GM18858 (cell line): Measurements from ENCODE around the gene ALAS1.

ENCODE experiments used
- ATAC-seq: cut with Tn5 transposase; IDR thresholded peaks from one replicate; pipeline ENCODE4 v1.9.1; 2021; ENCODE audit not compliant: unreplicated experiment

Gene ALAS1

DNA sequence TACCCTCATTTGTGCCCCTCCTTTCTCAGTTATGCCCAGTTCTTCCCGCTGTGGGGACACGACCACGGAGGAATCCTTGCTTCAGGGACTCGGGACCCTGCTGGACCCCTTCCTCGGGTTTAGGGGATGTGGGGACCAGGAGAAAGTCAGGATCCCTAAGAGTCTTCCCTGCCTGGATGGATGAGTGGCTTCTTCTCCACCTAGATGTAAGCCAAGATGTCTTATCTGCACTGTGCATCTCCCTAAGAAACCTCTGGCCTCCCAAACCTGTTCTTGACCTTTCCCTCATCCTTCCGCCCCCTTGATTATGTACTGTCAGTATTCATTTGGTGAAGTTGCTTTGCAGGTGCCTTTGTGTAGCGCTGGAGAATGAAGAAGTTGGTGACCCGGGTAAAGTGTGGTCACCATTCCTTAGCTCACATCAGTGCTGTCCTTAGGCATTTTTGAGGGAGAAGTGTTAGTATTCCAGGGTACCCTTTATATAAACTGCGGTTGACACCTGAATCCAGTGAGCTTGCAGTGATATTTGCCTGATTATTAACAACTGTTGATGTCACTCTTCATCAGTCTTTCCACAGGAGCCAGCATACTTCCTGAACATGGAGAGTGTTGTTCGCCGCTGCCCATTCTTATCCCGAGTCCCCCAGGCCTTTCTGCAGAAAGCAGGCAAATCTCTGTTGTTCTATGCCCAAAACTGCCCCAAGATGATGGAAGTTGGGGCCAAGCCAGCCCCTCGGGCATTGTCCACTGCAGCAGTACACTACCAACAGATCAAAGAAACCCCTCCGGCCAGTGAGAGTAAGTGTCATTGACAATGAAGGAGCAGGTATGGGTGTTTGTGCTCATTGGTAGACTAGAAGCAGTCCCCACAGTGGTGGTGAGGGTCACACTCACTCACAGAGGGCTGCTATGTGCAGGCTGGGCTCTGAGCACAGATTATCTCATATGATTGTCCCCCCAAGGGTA, 966 bp downstream of the ALAS1 start:
- no peak for ATAC-seq

DNA sequence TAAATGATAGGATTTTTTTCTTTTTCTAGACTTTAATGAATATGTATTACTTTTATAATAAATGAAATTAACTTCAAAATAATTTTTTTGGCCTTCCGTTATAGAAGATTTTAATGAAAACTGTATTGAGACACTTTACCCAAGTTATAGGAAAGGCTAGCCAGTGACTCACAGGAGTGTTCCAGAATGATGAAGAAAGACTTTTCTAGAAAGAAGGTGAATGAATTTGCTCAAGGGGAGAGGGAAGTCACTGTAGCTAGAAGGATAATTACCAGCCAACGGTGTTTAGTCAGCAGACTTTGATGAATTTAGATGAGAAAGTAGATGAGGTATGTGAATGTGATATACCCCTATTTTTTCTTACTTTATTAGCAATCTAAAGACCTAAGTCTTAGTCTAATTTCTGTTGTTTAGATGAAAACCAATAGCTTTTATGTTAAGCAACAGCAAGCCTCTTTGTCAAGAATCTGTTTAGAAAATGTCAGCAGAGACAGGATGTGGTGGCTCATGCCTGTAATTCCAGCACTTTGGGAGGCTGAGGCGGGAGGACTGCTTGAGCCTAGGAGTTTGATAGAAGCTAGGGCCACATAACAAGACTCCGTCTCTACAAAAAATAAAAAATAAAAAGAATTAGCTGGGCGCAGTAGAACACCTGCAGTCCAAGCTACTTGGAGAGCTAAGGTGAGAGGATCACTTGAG, 3.2 kb downstream of the ALAS1 start:
- no peak for ATAC-seq

GRCh38 chr3:52202384-52203077, 4.6 kb downstream of the ALAS1 start:
- no peak for ATAC-seq

DNA sequence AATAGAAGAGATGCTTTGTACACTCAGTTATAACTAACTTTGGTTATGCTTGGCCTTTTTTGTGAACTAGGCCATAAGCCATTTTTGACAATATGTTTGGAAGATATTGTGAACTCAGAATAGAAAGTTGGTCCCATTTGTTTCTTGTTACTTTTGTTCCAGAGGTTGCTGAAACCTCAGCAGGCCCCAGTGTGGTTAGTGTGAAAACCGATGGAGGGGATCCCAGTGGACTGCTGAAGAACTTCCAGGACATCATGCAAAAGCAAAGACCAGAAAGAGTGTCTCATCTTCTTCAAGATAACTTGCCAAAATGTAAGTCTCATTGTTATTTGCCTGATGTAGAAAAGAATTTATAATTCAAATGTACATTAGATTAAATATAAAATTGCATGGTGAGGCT, 5.7 kb downstream of the ALAS1 start:
- ATAC-seq = no peak

DNA sequence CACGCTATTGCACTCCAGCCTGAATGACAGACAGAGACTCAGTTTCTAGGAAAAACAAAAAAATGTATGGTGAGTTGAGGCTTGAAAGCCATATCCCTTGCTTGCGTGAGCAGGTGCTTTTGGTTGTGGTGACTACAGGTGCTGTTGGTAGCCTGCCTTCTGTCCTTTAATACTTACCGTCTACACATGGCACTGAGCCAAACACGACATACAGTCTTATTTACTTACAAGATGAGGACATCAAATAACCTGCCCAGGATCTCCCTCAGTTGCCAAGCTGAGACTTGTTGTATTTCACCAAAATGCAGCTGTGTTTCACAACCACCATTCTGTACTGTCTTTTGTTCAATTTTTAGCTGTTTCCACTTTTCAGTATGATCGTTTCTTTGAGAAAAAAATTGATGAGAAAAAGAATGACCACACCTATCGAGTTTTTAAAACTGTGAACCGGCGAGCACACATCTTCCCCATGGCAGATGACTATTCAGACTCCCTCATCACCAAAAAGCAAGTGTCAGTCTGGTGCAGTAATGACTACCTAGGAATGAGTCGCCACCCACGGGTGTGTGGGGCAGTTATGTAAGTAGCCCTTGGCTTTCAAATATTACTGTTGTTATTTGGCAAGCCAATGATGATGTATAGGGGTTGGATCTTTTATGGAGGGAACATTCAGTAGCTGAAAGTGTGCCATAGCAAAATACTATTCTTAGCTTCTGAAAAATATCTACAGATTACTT, 6.5 kb downstream of the ALAS1 start:
- no peak for ATAC-seq

GRCh38 chr3:52205727-52206372, 7.9 kb downstream of the ALAS1 start:
- no peak for ATAC-seq

GRCh38 chr3:52208556-52208955, 10.6 kb downstream of the ALAS1 start:
- no peak for ATAC-seq

DNA sequence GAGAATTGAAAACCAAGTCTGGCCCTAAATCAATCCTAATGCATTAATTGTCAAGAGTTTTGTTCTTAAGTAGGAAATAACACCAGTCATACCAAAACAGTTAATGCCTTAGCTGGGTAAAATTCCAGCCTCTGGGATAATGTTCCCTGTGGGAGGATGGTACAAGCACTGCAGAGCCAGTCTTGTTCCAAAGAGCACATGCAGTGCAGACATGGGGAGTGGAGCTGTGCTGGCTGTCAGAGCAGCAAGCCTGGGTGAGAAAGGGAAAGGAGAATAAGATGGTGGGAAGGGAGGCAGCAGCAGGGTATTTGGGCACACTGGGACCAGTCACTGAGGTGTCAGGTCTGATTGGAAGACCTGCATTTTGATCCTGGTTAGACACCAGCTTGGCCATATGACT, 12.1 kb downstream of the ALAS1 start:
- no peak for ATAC-seq

DNA sequence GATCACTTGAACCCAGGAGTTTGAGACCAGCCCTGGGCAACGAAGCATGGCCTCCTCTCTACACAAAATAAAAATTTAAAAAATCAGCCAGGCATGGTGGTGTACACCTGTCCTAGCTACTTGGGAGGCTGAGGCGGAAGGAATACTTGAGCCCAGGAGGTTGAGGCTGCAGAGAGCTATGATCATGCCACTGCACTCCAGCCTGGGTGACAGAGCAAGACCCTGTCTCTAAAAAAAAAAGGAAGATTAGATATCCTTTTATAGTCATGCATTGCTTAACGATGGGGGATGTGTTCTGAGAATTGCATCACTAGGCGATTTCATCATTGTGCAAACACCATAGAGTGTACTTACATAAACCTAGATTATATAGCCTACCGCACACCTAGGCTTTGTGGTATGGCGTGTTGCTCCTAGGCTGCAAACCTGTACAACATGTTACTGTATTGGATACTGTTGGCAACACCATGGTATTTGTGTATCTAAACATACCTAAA, 12.6 kb downstream of the ALAS1 start:
- no peak for ATAC-seq

- no peak for ATAC-seq
Observed at GRCh38 chr3:52211268-52211891, 13.4 kb downstream of the ALAS1 start.

DNA sequence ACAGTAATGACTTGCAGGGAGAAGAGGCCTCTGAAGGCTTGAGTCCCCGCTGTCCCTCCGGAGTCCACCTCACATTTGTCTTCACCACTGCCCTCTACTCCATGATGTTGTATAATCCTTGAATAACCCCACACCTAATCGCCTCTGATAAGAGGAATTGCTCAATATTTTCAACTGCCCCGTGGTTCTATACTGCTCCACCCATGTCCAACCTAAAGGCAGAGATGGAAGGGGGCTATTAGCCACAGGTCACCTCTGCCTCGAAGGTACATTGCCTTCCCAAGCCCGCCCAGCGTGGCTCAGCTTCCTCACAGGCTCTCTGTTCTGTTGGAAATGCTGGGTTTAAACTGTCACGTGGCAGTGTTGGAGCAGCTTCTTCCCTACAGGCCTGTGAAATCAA, 15.0 kb downstream of the ALAS1 start:
- no peak for ATAC-seq

GRCh38 chr3:52213901-52214300, 15.9 kb downstream of the ALAS1 start:
- ATAC-seq = no peak

DNA sequence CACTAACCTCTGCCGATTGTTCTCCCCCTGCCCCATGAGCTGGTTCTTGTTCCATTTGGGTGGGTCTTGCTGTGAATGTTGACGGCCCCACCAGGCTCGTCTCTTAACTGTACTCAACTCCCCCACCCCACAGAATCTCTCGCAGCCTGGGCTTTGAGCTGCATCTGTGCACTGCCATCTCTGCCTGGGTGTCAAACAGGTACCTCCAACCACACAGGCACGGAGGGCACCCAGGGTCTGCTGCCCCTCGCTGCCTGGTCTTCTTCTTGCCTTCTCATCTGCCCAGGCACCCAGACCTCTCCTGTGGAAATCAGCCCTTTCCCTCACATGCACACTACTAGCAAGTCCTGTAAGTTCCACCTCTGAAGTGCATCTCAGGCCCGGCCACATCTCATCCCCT, 17.4 kb downstream of the ALAS1 start:
- no peak for ATAC-seq

DNA sequence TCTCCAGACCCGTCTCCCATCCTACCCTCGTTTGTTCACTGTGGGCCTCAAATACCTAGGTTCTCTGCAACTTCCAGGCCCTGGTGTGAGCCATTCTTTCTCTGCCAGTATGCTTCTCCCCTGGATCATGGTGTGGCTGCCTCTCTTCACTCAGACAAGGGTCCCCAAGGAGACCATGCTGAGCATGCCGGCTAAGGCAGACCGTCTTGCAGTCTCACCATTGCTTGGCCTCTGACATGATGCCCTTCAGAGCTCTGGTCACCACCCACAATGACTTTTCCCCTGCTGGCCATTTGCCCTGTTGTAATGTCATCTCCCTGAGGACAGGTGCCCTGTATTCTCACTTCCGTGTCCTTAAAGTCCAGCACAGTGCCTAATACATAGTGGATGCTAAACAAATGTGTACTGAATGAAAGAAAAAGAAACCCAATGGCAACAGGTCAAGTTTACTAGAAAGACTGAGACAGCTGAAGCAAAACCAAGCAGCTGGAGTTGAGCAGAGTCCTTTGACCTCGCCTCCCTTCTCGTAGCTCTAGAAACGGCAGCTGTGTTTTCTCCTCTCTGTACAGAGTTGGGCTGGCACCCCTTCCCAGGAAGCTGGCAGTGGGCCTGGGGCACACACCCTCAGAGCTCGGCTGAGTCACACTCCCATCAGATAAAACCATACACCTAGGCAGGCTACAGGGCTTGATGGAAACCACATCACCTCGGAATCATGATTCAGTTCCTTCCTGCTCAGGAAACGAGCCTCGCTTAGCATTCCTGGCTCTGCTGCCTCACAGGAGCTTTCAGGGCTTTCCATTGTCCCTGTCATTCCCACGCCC, 18.8 kb downstream of the ALAS1 start:
- ATAC-seq = no peak

DNA sequence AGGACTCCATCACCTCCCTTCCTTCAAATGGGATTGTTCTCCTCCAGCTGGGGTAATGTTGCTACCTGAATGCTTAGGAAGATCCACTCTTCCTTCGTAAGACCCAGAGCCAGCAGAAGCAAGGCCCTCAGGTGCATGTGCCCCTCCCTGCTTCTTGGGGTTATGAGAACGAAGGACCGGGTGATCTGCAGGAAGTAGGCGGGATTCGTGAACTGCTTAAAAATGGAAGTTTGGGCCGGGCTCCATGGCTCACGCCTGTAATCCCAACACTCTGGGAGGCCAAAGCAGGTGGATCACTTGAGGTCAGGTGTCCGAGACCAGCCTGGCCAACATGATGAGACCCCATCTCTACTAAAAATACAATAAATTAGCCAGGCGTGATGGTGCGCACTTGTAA, 19.4 kb downstream of the ALAS1 start:
- ATAC-seq = no peak

- no peak for ATAC-seq
Observed at GRCh38 chr3:52218026-52218425, 20.1 kb downstream of the ALAS1 start.

GRCh38 chr3:52218454-52218853, 20.5 kb downstream of the ALAS1 start:
- no peak for ATAC-seq

- ATAC-seq = no peak
Observed at GRCh38 chr3:52218937-52219650, 21.1 kb downstream of the ALAS1 start.
